ENCODE results near the gene TKTL2.
A peak's percentile ranks its signal among the peaks of the same experiment; 100 is the strongest.

- TF ChIP-seq, protein P1, sequence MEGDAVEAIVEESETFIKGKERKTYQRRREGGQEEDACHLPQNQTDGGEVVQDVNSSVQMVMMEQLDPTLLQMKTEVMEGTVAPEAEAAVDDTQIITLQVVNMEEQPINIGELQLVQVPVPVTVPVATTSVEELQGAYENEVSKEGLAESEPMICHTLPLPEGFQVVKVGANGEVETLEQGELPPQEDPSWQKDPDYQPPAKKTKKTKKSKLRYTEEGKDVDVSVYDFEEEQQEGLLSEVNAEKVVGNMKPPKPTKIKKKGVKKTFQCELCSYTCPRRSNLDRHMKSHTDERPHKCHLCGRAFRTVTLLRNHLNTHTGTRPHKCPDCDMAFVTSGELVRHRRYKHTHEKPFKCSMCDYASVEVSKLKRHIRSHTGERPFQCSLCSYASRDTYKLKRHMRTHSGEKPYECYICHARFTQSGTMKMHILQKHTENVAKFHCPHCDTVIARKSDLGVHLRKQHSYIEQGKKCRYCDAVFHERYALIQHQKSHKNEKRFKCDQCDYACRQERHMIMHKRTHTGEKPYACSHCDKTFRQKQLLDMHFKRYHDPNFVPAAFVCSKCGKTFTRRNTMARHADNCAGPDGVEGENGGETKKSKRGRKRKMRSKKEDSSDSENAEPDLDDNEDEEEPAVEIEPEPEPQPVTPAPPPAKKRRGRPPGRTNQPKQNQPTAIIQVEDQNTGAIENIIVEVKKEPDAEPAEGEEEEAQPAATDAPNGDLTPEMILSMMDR (IDR thresholded peaks at IDR 0.05): no peak
- TF ChIP-seq MXD4 (CRISPR knock-in tag; IDR thresholded peaks at IDR 0.05; ENCODE audit: borderline replicate concordance) (no peak), NR1H2 (CRISPR knock-in tag; IDR thresholded peaks at IDR 0.05) (no peak)
- TF ChIP-seq, protein P2, sequence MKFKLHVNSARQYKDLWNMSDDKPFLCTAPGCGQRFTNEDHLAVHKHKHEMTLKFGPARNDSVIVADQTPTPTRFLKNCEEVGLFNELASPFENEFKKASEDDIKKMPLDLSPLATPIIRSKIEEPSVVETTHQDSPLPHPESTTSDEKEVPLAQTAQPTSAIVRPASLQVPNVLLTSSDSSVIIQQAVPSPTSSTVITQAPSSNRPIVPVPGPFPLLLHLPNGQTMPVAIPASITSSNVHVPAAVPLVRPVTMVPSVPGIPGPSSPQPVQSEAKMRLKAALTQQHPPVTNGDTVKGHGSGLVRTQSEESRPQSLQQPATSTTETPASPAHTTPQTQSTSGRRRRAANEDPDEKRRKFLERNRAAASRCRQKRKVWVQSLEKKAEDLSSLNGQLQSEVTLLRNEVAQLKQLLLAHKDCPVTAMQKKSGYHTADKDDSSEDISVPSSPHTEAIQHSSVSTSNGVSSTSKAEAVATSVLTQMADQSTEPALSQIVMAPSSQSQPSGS (CRISPR knock-in tag; IDR thresholded peaks at IDR 0.05; ENCODE audit: borderline replicate concordance, low read depth): no peak
- TF ChIP-seq, protein P3, sequence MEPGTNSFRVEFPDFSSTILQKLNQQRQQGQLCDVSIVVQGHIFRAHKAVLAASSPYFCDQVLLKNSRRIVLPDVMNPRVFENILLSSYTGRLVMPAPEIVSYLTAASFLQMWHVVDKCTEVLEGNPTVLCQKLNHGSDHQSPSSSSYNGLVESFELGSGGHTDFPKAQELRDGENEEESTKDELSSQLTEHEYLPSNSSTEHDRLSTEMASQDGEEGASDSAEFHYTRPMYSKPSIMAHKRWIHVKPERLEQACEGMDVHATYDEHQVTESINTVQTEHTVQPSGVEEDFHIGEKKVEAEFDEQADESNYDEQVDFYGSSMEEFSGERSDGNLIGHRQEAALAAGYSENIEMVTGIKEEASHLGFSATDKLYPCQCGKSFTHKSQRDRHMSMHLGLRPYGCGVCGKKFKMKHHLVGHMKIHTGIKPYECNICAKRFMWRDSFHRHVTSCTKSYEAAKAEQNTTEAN (CRISPR knock-in tag; IDR thresholded peaks at IDR 0.05): peak; percentile 67; the same call in 1 of the 2 replicates
Observed at GRCh38 chr4:163494360-163495241, 21.0 kb upstream of the TKTL2 start, which contains the start of gene TMA16.
